Kidney tubule cell (primary cell): ENCODE measurements around the gene DLX1.

ENCODE experiments used
- DNase-seq: peaks from one replicate; pipeline ENCODE4 v3.0.0-alpha.2; 2018; ENCODE audit warnings: low spot score

The DLX1 gene

GRCh38 chr2:172087207-172087779, 2.0 kb downstream of the DLX1 start:
- no peak for DNase-seq

DNA sequence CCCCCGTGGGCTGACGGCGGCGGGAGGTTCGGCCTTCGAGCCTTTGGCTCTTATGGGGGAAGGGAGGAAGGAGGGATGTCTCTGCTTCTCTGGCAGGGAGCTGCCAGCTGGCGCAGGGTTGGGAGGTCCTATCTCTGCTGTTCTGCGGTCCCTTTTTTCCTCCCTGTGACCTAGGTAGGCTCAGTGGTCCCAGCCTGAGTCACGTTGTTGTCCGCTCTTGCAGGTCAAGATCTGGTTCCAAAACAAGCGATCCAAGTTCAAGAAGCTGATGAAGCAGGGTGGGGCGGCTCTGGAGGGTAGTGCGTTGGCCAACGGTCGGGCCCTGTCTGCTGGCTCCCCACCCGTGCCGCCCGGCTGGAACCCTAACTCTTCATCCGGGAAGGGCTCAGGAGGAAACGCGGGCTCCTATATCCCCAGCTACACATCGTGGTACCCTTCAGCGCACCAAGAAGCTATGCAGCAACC, 2.5 kb downstream of the DLX1 start:
- no peak for DNase-seq

DNA sequence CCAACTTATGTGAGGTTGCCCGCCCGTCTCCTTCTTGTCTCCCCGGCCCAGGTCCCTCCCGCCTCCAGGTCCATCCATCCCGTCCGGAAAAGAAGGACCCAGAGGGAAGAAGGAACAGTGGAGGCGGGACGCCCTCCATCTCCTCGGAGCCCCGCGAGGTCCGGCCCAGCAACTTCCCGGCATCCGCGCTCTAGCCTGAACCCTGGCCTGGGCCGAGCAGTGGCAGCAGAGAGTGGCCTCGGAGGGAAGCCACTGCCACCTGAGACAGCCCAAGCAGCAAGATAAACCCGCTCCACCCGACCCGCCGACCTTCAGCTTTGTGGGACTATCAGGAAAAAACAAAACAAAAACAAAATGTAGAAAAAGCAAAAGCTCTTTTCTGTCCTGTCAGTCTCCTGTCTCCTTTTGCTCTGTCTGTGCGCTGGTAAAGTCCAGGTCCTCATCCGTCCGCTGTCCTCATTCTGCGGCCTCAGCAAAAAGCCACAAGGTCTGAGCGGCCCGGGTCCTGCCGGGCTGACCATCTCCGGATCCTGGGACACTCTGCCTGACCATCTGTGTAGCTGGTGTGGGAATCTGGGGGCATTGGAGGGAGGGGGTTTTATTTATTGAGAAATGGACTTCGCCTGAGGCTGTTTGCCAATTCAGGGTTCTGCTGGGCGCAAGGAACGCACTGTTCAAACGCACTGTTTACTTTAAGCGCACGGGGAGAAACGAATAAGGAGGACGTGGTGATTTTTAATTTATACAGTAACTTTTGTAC, 3.1 kb downstream of the DLX1 start:
- no peak for DNase-seq

GRCh38 chr2:172089005-172089504, 3.7 kb downstream of the DLX1 start:
- DNase-seq, result no peak

DNA sequence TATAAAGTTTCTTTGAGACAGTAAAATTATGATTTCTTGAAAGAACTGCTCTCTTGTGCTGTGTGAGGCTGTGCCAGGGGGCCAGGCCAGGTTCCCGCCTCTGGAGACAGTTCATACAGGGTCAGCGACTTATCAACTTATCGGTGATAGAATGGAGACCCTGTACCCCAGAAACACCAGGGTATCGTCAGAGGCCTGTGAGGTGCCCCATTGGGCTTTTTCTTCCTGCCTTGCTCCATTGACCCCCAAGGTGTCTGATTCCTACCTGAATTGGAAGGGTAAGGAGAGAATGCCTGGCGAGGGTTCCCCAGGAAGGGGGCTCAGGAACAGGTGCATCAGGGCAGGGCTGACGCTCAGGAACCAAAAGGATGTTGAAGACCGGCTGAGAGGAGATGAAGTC, 4.3 kb downstream of the DLX1 start:
- DNase-seq, result no peak

DNA sequence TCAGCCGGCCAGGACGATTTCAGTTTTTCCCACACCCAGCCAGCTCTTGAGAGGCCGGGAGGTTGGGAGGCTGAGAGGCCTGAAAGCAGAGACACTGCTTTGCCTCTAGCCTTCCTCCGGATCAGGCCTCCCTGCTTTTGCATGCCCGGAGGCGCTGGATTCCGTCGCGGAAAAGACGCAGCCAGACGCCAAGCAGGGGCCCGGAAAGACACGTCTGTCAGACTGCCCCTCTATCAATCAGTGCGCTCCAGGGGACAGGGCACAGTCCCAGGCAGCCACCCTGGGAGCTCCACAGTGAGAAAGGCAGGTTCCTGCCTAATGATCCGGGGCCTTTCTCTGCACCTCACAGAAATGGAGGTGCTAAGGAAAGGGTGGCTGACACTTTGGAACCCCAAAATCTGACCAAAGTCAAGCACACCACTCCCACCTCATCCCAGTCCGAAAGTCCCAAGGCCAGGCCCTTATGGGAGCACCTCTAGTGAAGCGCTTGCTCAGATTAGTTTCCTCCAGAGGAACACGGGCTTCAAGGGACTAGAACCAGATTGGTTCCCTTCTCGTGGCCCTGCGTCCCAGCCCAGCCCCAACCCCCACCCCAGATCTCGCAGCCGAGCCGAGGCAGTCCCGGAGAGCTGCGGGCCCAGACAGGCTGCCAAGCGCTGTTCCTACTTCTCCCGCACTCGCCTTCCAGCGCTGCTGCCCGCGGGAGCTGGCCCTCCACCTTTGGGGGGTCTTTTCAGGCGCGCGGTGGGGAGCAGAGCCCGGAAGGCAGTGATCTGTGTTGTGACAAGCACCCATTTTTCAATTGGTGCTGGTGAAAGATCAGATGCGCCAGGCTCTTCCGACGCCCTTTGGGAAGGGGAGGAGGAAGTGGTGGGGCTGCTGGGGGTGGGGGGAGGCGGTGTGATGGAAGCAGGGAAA, 5.0 kb downstream of the DLX1 start:
- no peak for DNase-seq

- DNase-seq, result no peak
These were observed 5.8 kb downstream of the DLX1 start for GRCh38 chr2:172091000-172091641.

GRCh38 chr2:172091761-172092566, 6.7 kb downstream of the DLX1 start:
- no peak for DNase-seq

- no peak for DNase-seq
These were observed 7.6 kb downstream of the DLX1 start for GRCh38 chr2:172092716-172093415.

DNA sequence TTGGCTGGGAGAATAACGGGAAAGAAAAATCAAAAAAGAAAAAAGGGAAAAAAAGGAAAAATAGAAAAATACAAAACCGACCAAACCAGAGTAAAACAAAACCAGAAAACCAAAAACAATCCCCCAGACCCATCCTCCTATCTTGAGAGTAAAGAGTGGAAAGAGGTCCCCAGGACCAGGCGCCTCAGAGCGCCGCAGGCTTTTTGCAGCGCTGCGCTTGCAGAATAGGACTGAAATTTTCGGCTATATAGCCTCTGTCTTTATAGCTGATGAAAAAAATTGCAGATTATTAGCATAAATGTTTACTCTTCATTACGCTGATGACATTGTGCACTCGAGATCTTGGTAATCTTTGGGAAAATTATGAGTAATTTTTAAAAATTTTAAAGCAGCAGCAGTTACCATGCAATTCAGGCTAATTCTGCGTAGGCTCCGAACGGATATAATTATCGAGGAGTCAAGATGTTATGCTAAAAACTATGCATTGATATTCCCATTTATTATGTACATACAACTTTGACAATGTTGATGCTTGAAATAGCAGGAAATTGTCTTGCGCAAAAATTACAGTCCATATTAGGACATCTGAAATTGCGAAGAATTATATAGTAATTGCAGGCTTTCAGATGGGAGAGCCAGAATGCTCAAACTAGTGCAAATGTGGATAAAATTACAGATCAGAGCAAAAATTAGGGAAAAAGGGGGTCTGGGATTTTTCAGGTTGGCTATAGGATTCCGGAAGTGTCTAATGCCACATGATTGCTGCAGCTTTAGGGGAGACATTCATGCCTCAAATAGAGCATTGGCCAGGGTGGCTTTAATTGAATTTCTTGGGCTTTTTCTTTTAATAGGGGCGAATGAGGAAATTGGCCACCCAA, 8.3 kb downstream of the DLX1 start:
- no peak for DNase-seq

DNA sequence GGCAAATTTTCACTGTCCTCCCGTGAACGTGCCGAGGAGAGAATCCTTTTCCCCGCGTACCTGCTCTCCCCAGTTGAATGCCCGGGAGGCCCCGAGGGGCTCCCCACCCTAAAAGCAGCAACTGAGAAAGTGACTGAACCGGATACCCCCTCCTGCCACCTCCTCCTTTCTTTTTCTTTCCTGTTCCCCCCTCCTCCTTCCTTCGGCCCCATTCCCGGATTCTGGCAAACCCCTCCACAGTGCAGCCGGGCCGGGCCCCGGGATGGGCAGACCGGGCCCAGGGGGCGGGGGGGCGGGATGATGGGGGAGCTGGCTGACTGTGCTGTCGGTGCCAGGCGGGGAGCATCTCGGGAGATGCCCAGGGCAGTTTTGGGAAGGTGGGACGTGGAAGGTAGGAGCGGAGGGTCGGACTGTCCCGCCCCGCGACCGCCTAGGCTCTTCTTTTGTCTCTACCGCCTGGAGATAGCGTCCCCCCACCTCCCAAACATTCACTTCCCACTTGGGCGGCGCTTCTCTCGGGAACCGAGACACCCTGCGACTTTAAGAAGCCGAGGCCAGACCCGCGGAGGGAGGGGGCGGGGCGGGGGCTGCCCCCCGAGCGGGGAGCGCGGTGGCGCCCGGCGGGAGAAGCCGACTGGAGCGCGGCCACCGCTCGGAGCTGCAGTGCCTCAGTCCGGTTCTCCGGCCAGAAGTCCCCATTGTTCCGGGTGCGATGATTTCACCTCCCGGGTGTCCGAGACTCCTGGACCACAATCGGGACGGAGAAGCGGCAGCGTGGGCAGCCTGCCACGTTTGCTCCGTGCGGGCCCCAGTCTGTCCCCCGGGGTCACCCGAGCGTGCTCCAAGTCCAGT, 9.2 kb downstream of the DLX1 start:
- DNase-seq, result no peak

DNA sequence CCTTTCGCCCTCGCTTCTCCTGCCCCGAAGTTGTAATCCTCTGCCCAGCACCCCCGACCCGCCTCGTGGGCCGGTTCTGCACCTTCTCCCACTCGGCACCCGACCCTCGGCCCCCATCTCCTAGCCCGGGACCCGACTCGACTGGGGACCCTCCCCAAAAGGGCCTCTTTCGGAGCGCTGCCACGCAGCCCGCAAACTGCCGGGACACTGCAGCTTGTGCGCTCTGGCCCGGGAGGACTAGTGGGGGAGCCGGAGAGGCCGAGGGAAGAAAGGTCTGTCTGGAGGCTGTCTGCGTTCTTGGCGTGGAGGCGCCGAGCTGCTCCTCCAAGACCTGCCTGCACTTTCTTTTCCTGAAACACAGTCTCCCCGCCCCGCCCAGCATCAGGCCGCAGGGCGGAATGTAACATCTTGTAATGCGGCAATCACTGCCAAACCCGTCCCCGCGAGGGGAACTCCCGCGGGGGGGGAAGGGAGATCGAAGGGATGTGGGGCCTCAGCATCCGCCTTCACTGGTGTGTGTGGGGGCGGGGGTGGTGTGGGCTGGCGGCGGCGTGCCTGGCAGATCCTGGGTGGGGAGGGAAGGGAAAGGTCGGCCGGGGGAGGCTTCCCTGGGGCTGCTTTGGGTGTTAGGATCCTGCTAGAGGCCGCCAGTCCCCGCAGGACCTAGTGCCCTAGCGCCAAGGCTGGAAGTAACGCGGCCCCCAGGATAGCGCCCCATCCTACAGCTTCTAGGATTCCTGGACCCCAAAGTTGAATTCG, 10.0 kb downstream of the DLX1 start:
- DNase-seq, result peak; percentile 90

DNA sequence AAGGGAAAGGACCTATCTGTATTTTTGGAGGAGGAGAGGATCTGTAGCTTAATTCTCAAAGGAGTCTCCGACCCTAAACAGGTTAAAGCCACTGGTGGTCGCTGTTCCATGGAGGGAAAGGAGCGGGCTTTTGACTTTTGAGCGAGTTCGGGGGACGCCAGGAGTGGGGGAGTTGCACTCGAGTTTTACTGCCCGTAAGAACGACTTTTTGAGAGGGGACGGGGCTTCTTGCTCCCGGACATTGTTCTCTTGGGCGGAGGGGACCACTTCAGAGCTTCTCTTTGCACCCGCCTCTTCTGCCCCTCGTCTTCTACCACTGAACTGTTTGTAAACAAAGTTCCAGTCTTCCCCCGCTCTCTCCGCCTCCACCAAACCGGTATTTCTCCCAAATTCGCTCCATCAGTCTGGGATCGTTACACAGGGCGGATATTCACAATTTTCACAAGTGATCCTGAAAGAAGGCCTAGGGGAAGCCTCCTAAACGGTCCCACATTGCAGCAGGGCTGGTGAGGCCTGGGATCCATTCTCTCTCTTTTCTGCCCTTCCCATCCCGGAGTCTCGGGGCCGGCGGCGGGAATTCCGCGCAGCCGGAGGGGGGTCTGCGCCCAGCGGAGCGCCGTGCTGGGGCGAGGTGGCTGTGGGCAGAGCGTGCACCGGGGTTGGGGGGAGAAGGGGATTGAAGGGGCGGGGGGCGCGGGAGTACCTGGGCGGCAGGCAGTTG, 10.8 kb downstream of the DLX1 start:
- DNase-seq, result no peak

DNA sequence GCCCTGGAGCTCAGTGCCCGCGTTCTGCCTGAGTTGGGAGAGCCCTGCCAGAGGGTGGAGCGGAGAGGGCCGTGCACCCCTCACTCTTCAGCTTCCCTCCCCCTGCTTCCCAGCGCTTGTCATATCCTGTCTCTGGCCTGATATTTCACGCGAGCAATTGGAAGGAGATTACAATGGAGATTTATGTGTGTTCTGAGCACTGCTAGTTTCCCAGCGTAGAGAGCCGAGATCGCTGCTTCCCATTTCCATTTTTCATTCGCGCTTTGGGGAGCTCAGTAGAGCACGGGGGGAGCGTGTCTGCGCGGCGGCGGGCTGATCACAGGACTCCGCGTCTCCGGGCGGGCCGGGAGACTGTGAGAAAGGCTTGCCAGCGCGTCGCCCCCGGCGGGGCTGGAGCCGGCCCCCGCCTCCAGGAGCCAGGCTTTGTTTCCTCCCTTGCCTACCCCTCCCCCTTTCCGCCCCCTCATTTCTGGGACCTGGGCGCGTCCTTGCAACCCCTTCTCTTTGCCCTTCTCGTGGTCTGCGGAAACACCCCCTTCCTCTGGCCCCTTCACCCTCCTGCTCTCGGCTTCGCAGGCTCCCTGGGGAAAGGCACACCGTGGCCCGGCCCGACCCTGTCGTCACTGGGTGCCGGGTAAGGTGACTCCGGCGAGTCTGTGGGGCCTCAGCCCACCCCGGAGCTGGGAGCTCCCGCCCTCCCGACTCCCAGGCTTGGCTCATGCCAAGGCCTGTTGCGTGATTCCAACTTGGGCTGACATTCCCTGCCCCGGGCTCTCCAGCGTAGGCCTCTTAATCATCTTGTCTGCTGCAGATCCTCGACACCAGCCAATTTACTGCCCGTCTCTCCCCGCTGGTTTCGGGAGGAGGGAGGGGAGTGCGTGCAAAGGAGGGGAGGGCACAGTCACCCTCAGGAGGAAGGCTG, 11.6 kb downstream of the DLX1 start:
- DNase-seq, result peak; percentile 90

DNA sequence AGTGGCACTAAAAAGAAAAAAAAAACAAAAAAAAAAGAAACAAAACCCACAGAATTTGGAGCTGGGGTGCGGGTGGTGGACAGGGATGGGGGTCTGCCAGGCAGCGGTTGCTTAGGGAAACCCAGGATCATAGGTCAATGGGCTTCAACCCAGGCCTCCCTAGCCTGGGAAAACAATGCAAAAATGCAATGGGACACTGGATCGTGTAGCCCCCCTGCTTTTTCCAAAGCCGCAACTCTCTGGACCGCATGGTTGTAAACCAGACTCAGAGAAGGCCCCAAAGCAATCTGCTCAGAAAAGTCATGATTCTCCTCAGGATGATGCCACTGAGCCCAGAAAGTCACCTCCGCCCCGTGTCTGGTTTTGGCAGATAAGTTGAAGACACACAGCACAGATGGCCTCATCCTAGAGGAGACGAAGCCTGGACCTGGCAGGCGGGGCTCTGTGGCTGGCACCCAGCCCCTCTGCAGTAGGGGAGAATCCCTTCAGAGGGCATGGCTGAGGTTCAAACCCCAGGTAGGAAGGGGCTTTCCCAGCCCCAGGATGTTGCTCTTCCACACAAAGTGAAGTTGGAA, 12.3 kb downstream of the DLX1 start:
- peak; percentile 77 for DNase-seq

- DNase-seq, result no peak
These were observed 13.0 kb downstream of the DLX1 start for GRCh38 chr2:172098287-172098649.
